Activated CD4-positive, alpha-beta T cell treated with anti-CD3 and anti-CD28 coated beads for 48 hours (primary cell): Measurements from ENCODE around the gene FAM9C.
"Not testable (repeated sequence)": the region's sequence is repeated elsewhere in the genome, so short reads cannot be mapped to it uniquely, and the experiment has no call there.

Experiments used
- DNase-seq: peaks from one replicate; pipeline ENCODE4 v3.0.0-alpha.2; 2020

Gene FAM9C

GRCh38 chrX:13074297-13075262 is 30.2 kb upstream of the FAM9C start:
- no peak for DNase-seq

- no peak for DNase-seq
Measured at GRCh38 chrX:13069771-13070416, 25.5 kb upstream of the FAM9C start.

GRCh38 chrX:13068651-13069050 is 24.2 kb upstream of the FAM9C start:
- DNase-seq, result no peak

- DNase-seq, result no peak
Measured at GRCh38 chrX:13067773-13068172, 23.4 kb upstream of the FAM9C start.

GRCh38 chrX:13066391-13066790 is 22.0 kb upstream of the FAM9C start:
- DNase-seq, result no peak

GRCh38 chrX:13064599-13065143 is 20.3 kb upstream of the FAM9C start:
- DNase-seq, result no peak

- DNase-seq, result not testable (repeated sequence)
Measured at GRCh38 chrX:13063124-13063523, 18.7 kb upstream of the FAM9C start.

GRCh38 chrX:13062331-13062730 is 17.9 kb upstream of the FAM9C start:
- DNase-seq, result not testable (repeated sequence)

GRCh38 chrX:13061215-13061708 is 16.8 kb upstream of the FAM9C start:
- not testable (repeated sequence) for DNase-seq

- DNase-seq, result no peak
Measured at GRCh38 chrX:13059637-13060499, 15.4 kb upstream of the FAM9C start.

- DNase-seq, result no peak
Measured at GRCh38 chrX:13055486-13055885, 11.1 kb upstream of the FAM9C start.

GRCh38 chrX:13053171-13053570 is 8.8 kb upstream of the FAM9C start:
- peak; percentile 21 for DNase-seq

GRCh38 chrX:13051529-13052172 is 7.2 kb upstream of the FAM9C start:
- peak; percentile 22 for DNase-seq

GRCh38 chrX:13051167-13051528 is 6.7 kb upstream of the FAM9C start:
- no peak for DNase-seq

- DNase-seq, result peak; percentile 59
Measured at GRCh38 chrX:13050151-13050550, 5.7 kb upstream of the FAM9C start.

GRCh38 chrX:13048280-13048679 is 3.9 kb upstream of the FAM9C start:
- DNase-seq, result no peak

GRCh38 chrX:13047759-13048158 is 3.3 kb upstream of the FAM9C start:
- no peak for DNase-seq

GRCh38 chrX:13046141-13046855 is 1.9 kb upstream of the FAM9C start:
- no peak for DNase-seq

- no peak for DNase-seq
Measured at GRCh38 chrX:13043938-13044337, 482 bp downstream of the FAM9C start.

- no peak for DNase-seq
Measured at GRCh38 chrX:13043138-13043537, 1.3 kb downstream of the FAM9C start.

GRCh38 chrX:13036896-13037295 is 7.5 kb downstream of the FAM9C start:
- no peak for DNase-seq

GRCh38 chrX:13033193-13033592 is 11.2 kb downstream of the FAM9C start:
- DNase-seq, result no peak
